Measurements from ENCODE around the gene SIGLEC9.

- TF ChIP-seq CTCF (tag by site-specific recombination; IDR thresholded peaks at IDR 0.05) (no peak), REST (tag by site-specific recombination; IDR thresholded peaks at IDR 0.05) (no peak), ZNF23 (tag by site-specific recombination; IDR thresholded peaks at IDR 0.05; ENCODE audit: borderline replicate concordance) (no peak), PBX3 (CRISPR knock-in tag; IDR thresholded peaks at IDR 0.05) (no peak), ZNF670 (tag by site-specific recombination; IDR thresholded peaks at IDR 0.05; ENCODE audit: low read depth) (no peak), ZNF530 (tag by site-specific recombination; IDR thresholded peaks at IDR 0.05; ENCODE audit: low read depth) (no peak), ZNF514 (tag by site-specific recombination; IDR thresholded peaks at IDR 0.05) (no peak), BCL11A (tag by site-specific recombination; IDR thresholded peaks at IDR 0.05; ENCODE audit: low read depth) (no peak), ZBTB8A (tag by site-specific recombination; IDR thresholded peaks at IDR 0.05) (no peak), ZNF580 (tag by site-specific recombination; IDR thresholded peaks at IDR 0.05) (no peak), ZNF274 (IDR thresholded peaks at IDR 0.05; ENCODE audit: low read length) (no peak), ZNF274 (tag by site-specific recombination; IDR thresholded peaks at IDR 0.05; ENCODE audit: borderline replicate concordance) (no peak), KLF9 (tag by site-specific recombination; IDR thresholded peaks at IDR 0.05; ENCODE audit: low read depth) (no peak)
Observed at GRCh38 chr19:51093101-51093500, 31.6 kb upstream of the SIGLEC9 start.

All from HEK293 (cell line).